Panc1 (cell line): ENCODE results near the gene PDYN. TPM values are rescaled to one million over a fixed set of nuclear protein-coding genes. Genes with fewer than 3 reads are reported as not detected.

Experiments used
- ATAC-seq: fragments of 200-7000 bp; cut with Tn5 transposase; 2 replicates; pipeline ENCODE4 v1.9.1; 2020; ENCODE audit warnings: mild to moderate bottlenecking, moderate library complexity
- BruUV-seq: library from RNA; stranded (reverse); fragments of 400-500 nt; replicated peaks from 2 replicates; lab custom pipeline; 2021; lab: Mats Ljungman, UMichigan
- CTCF ChIA-PET: fragments of 300-600 bp; sonication (Branson Sonifier 250); formaldehyde crosslinking; loops from one replicate; lab custom pipeline; 2022; ENCODE audit warnings: antibody characterized with exemption; lab: Charles Lee
- POLR2A ChIA-PET: fragments of 300-600 bp; sonication (Branson Sonifier 250); formaldehyde crosslinking; loops from one replicate; lab custom pipeline; 2022; ENCODE audit warnings: antibody characterized with exemption; lab: Charles Lee
- DNase-seq: peaks from one replicate; pipeline ENCODE4 v3.0.0-alpha.2; 2010; ENCODE audit warnings: low read depth, low spot score
- H3K27ac ChIP-seq: 2 replicates; pipeline ENCODE4 v1.5.1; 2011; ENCODE audit warnings: mild to moderate bottlenecking, low read length, inconsistent platforms
- H3K27me3 ChIP-seq: fragments of 200-500 bp; sonication (Bioruptor generic); 2 replicates; pipeline ENCODE4 v1.6.0; 2014; ENCODE audit warnings: low read length, inconsistent platforms; ENCODE audit not compliant: control insufficient read depth, insufficient read depth
- H3K36me3 ChIP-seq: fragments of 200-500 bp; sonication (Bioruptor generic); 2 replicates; pipeline ENCODE4 v1.5.1; 2014; ENCODE audit warnings: inconsistent platforms, mild to moderate bottlenecking, low read length, moderate library complexity; ENCODE audit not compliant: control insufficient read depth, insufficient read depth
- H3K4me1 ChIP-seq: 2 replicates; pipeline ENCODE4 v1.5.1; 2011; ENCODE audit warnings: inconsistent platforms, mild to moderate bottlenecking, low read length, moderate library complexity; ENCODE audit not compliant: control insufficient read depth, insufficient read depth
- H3K4me3 ChIP-seq, 2 experiments: 2 replicates each; pipeline ENCODE4 v1.5.1; 2011 to 2012; ENCODE audit warnings: low read depth in 2 of 2, low read length in 2 of 2, mild to moderate bottlenecking in 2 of 2, inconsistent platforms in 1 of 2, moderate library complexity in 1 of 2
- H3K9me3 ChIP-seq: fragments of 200-500 bp; sonication (Bioruptor generic); 2 replicates; pipeline ENCODE4 v1.5.1; 2014; ENCODE audit warnings: low read depth, mild to moderate bottlenecking, inconsistent platforms, low read length, moderate library complexity; ENCODE audit not compliant: control insufficient read depth, insufficient read depth
- POLR2AphosphoS5 ChIP-seq: IDR thresholded peaks from 2 replicates; pipeline ENCODE4 v1.6.1; 2012; ENCODE audit warnings: mild to moderate bottlenecking, low read depth, low read length, moderate library complexity
- SIN3A ChIP-seq: IDR thresholded peaks from 2 replicates; pipeline ENCODE4 v1.6.1; 2012; ENCODE audit warnings: low read depth, mild to moderate bottlenecking, low read length, moderate library complexity, borderline replicate concordance; ENCODE audit not compliant: insufficient read depth
- TCF7L2 ChIP-seq: IDR thresholded peaks from 2 replicates; pipeline ENCODE4 v1.6.1; 2011; ENCODE audit warnings: mild to moderate bottlenecking, low read depth, low read length, inconsistent platforms
- in situ Hi-C: cut with HindIII; loops from 2 replicates; pipeline ENCODE4 v1.10.0; 2016; ENCODE audit warnings: low sequenced_read_pairs, low pct_unique_long_range_greater_than_20kb
- intact Hi-C: fragments of 100-400 bp; cut with micrococcal nuclease; formaldehyde crosslinking; loops from one replicate; pipeline ENCODE4 v1.10.0; 2022; ENCODE audit not compliant: unreplicated experiment
- total RNA-seq: library from RNA; stranded (reverse); gene quantifications from one replicate; pipeline ENCODE4 v1.2.1, GENCODE V29; 2021; ENCODE audit not compliant: unreplicated experiment
- TF ChIP-seq, protein P1 (sequence below): fragments of 450-650 bp; IDR thresholded peaks from 2 replicates; pipeline ENCODE4 v1.5.1; 2017; ENCODE audit warnings: mild to moderate bottlenecking
- TF ChIP-seq, protein P2 (sequence below), 2 experiments: IDR thresholded peaks; 2 replicates each; pipeline ENCODE4 v1.6.1; 2011 to 2012; ENCODE audit warnings: low read depth in 2 of 2, control low read depth in 1 of 2, low read length in 1 of 2, mild to moderate bottlenecking in 1 of 2, moderate library complexity in 1 of 2; ENCODE audit not compliant: insufficient read depth in 1 of 2

PDYN gene
- total RNA-seq, 1 experiment from 2014 or later, result not detected

DNA sequence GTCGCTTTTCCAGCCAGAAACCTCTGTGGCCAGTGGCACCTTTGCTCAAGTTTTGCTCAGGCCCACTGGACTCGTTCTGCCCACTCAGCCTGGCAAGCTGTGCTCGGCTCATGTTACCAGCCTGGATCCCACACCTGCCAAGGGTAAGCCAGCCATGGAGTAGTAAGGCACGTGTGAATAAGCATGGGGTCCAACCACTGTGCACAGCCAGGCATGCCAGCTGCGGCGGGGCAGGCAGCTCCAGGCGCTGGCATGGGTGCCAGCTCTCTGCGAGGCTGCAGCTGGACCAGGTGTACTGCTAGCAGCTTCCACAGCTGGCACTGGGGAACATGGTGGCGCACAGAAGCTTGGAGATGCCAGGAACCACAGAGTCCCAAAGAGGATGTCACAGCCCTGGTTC is 32.1 kb upstream of the PDYN start:
- ChIA-PET CTCF (no interaction called here), POLR2A (no interaction called here)
- Histone ChIP-seq H3K4me1 (no peaks in the 10 kb centered on the region), H3K9me3 (no peaks in the 10 kb centered on the region), H3K36me3 (no peaks in the 10 kb centered on the region), H3K27me3 (peaks cover 19% of the 10 kb centered on the region), H3K4me3 (no peak overlapping the region), H3K27ac (no peak overlapping the region)
- in situ Hi-C loops, result no loop called here
- TF ChIP-seq TCF7L2, result no peak
- TF ChIP-seq POLR2AphosphoS5, result no peak
- TF ChIP-seq SIN3A, result no peak
- TF ChIP-seq, protein P1, sequence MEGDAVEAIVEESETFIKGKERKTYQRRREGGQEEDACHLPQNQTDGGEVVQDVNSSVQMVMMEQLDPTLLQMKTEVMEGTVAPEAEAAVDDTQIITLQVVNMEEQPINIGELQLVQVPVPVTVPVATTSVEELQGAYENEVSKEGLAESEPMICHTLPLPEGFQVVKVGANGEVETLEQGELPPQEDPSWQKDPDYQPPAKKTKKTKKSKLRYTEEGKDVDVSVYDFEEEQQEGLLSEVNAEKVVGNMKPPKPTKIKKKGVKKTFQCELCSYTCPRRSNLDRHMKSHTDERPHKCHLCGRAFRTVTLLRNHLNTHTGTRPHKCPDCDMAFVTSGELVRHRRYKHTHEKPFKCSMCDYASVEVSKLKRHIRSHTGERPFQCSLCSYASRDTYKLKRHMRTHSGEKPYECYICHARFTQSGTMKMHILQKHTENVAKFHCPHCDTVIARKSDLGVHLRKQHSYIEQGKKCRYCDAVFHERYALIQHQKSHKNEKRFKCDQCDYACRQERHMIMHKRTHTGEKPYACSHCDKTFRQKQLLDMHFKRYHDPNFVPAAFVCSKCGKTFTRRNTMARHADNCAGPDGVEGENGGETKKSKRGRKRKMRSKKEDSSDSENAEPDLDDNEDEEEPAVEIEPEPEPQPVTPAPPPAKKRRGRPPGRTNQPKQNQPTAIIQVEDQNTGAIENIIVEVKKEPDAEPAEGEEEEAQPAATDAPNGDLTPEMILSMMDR, result no peak
- TF ChIP-seq, protein P2, sequence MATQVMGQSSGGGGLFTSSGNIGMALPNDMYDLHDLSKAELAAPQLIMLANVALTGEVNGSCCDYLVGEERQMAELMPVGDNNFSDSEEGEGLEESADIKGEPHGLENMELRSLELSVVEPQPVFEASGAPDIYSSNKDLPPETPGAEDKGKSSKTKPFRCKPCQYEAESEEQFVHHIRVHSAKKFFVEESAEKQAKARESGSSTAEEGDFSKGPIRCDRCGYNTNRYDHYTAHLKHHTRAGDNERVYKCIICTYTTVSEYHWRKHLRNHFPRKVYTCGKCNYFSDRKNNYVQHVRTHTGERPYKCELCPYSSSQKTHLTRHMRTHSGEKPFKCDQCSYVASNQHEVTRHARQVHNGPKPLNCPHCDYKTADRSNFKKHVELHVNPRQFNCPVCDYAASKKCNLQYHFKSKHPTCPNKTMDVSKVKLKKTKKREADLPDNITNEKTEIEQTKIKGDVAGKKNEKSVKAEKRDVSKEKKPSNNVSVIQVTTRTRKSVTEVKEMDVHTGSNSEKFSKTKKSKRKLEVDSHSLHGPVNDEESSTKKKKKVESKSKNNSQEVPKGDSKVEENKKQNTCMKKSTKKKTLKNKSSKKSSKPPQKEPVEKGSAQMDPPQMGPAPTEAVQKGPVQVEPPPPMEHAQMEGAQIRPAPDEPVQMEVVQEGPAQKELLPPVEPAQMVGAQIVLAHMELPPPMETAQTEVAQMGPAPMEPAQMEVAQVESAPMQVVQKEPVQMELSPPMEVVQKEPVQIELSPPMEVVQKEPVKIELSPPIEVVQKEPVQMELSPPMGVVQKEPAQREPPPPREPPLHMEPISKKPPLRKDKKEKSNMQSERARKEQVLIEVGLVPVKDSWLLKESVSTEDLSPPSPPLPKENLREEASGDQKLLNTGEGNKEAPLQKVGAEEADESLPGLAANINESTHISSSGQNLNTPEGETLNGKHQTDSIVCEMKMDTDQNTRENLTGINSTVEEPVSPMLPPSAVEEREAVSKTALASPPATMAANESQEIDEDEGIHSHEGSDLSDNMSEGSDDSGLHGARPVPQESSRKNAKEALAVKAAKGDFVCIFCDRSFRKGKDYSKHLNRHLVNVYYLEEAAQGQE (IDR thresholded peaks at IDR 0.05; ENCODE audit: insufficient read depth in 1 of 2, low read depth in 2 of 2, low read length in 1 of 2), result no peak
- intact Hi-C loops, result no loop called here
- BruUV-seq, result no TSS peak
- DNase-seq (no peak), ATAC-seq (no peak)

DNA sequence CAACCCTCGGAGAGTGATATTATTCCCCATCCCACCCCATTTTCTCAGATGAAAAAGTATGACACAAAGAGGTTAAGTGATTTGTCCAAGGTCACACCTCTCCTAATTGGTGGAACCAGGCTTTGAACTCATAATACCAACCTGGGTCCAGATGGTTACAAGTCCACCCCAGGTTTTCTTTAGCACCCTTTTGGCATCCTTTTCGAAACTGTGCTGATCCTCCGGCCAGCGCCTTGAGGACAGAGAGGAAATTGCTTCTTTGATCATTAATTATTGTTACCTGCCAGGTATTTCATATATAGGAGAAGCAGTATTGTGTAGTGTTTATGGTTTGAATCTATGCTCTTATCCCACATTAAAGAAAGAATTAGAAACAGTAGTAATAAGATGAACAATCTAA is 29.3 kb upstream of the PDYN start:
- intact Hi-C loops (no loop called here), in situ Hi-C loops (no loop called here)
- no peaks in the 10 kb centered on the region for H3K9me3 ChIP-seq
- CTCF ChIA-PET, result no interaction called here
- H3K4me1 ChIP-seq, result no peaks in the 10 kb centered on the region
- POLR2A ChIA-PET, result no interaction called here
- H3K27ac ChIP-seq, result no peak overlapping the region
- H3K27me3 ChIP-seq, result peaks cover 32% of the 10 kb centered on the region
- H3K4me3 ChIP-seq, result no peak overlapping the region
- H3K36me3 ChIP-seq, result no peaks in the 10 kb centered on the region
- no TSS peak for BruUV-seq
- DNase-seq (no peak), ATAC-seq (no peak)
- no peak for TF ChIP-seq TCF7L2
- no peak for TF ChIP-seq SIN3A
- TF ChIP-seq, protein P2 (IDR thresholded peaks at IDR 0.05; ENCODE audit: insufficient read depth in 1 of 2, low read depth in 2 of 2, low read length in 1 of 2), result no peak
